ENCODE data around the gene XIST. TPM values are rescaled to one million over a fixed set of nuclear protein-coding genes. Genes with fewer than 3 reads are reported as not detected.

Gene XIST
- total and polyA plus RNA-seq, 10 of the 15 experiments (the other 5 are each of a cell fraction or from before 2014, with no cell fraction given) = 39.1 to 787 (median 91.3) TPM

DNA sequence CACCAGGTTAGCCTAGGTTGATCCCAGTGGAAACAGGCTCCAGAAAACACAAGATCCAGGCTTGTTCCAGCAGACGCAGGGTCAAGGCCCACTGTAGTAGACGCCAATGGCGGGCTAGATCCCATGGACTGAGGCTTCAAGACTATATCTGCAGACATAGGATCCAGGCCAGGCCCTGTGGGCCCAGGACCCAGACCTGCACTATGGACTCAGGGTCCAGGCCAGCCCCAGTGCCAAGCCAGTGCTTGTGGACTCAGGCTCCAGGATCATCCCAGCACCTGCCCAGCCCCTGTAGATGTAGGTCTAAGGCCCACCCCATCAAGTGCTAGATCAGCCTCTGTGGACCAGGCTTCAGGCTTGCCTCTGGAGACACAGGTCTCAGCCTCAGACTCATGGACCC, 11.3 kb upstream of the XIST start (continued):
- TF ChIP-seq, protein P1, sequence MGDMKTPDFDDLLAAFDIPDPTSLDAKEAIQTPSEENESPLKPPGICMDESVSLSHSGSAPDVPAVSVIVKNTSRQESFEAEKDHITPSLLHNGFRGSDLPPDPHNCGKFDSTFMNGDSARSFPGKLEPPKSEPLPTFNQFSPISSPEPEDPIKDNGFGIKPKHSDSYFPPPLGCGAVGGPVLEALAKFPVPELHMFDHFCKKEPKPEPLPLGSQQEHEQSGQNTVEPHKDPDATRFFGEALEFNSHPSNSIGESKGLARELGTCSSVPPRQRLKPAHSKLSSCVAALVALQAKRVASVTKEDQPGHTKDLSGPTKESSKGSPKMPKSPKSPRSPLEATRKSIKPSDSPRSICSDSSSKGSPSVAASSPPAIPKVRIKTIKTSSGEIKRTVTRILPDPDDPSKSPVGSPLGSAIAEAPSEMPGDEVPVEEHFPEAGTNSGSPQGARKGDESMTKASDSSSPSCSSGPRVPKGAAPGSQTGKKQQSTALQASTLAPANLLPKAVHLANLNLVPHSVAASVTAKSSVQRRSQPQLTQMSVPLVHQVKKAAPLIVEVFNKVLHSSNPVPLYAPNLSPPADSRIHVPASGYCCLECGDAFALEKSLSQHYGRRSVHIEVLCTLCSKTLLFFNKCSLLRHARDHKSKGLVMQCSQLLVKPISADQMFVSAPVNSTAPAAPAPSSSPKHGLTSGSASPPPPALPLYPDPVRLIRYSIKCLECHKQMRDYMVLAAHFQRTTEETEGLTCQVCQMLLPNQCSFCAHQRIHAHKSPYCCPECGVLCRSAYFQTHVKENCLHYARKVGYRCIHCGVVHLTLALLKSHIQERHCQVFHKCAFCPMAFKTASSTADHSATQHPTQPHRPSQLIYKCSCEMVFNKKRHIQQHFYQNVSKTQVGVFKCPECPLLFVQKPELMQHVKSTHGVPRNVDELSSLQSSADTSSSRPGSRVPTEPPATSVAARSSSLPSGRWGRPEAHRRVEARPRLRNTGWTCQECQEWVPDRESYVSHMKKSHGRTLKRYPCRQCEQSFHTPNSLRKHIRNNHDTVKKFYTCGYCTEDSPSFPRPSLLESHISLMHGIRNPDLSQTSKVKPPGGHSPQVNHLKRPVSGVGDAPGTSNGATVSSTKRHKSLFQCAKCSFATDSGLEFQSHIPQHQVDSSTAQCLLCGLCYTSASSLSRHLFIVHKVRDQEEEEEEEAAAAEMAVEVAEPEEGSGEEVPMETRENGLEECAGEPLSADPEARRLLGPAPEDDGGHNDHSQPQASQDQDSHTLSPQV (IDR thresholded peaks at IDR 0.05) = no peak
- TF ChIP-seq HDAC2 (IDR thresholded peaks at IDR 0.05) (no peak), CEBPB (IDR thresholded peaks at IDR 0.05; ENCODE audit: borderline replicate concordance in 1 of 2, low read depth in 2 of 2, low read length in 2 of 2) (no peak), SMC3 (IDR thresholded peaks at IDR 0.05; ENCODE audit: borderline replicate concordance, low read length) (no peak)

DNA sequence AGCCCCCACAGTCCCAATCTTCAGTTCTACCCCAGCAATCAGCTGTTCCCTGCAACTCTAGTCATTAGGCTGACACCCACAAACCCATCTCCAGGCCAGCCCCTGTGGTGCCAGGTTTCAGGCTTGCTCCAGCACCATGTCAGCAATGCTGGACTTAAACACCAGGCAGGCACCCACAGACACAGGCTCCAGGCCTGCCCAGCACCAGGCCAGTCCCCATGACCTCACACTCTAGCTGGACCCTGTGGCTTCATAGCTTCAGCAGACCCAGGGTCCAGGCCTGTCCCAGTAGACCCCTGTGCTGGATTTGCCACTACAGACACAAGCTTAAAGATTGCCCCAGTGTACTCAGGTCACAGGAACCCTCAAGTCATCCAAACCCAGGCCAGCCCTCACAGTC, 10.8 kb upstream of the XIST start:
- no peak for DNase-seq (ENCODE audit: low read depth, low spot score)
- no peak overlapping the region for H3K27ac ChIP-seq (ENCODE audit: control insufficient read depth, insufficient read depth)
- no peak overlapping the region for H3K9ac ChIP-seq (ENCODE audit: control insufficient read depth, insufficient read depth, low read length)
- no peaks in the 10 kb centered on the region for H3K27me3 ChIP-seq (replicated peaks in 1 of 2; ENCODE audit: control insufficient read depth in 2 of 2, insufficient read depth in 2 of 2, low read length in 1 of 2)
- H3K9me3 ChIP-seq (replicated peaks; ENCODE audit: control insufficient read depth, insufficient read depth, low read length) = no peaks in the 10 kb centered on the region
- no peaks in the 10 kb centered on the region for H3K79me2 ChIP-seq (ENCODE audit: control insufficient read depth, insufficient read depth, low read length)
- RAD21 ChIA-PET (ENCODE audit: unreplicated experiment) = interaction anchor here (1.2 kb wide), 1 partner anchor 271 kb away, joined by 3 read pairs; no protein-coding TSS in a partner anchor
- CTCF ChIA-PET = interaction anchor here (1.2 kb wide), 1 partner anchor 10 kb away, joined by 3 read pairs; no protein-coding TSS in a partner anchor
- no peak overlapping the region for H3K4me2 ChIP-seq (ENCODE audit: control insufficient read depth, insufficient read depth)
- H2AFZ ChIP-seq (ENCODE audit: control insufficient read depth, low read depth, low read length) = no peak overlapping the region
- SMC1A ChIA-PET (ENCODE audit: uncharacterized antibody, unreplicated experiment) = no interaction called here
- in situ Hi-C loops (cut with MboI) (no loop called here), intact Hi-C loops (cut with micrococcal nuclease; ENCODE audit: unreplicated experiment) (no loop called here)
- no peak for FAIRE-seq
- TF ChIP-seq ZNF274 (IDR thresholded peaks at IDR 0.05; ENCODE audit: insufficient read depth, insufficient read length) (no peak), STAT3 (IDR thresholded peaks at IDR 0.05; ENCODE audit: low read depth, low read length) (no peak), POLR2A (IDR thresholded peaks at IDR 0.05; ENCODE audit: low read depth, low read length) (no peak), CBX5 (IDR thresholded peaks at IDR 0.05; ENCODE audit: low read depth) (no peak), ZNF384 (IDR thresholded peaks at IDR 0.05; ENCODE audit: borderline replicate concordance, low read depth, low read length) (no peak), NFIC (IDR thresholded peaks at IDR 0.05; ENCODE audit: low read depth, low read length) (no peak), SMARCA5 (IDR thresholded peaks at IDR 0.05) (no peak), POLR2AphosphoS5 (IDR thresholded peaks at IDR 0.05; ENCODE audit: low read length) (no peak), POLR2AphosphoS2 (IDR thresholded peaks at IDR 0.05; ENCODE audit: low read depth, low read length) (no peak), CREM (IDR thresholded peaks at IDR 0.05; ENCODE audit: low read depth) (no peak), TBL1XR1 (IDR thresholded peaks at IDR 0.05; ENCODE audit: low read depth, low read length) (no peak), HDAC2 (IDR thresholded peaks at IDR 0.05) (no peak), CREB1 (IDR thresholded peaks at IDR 0.05; ENCODE audit: low read depth) (no peak), BHLHE40 (IDR thresholded peaks at IDR 0.05; ENCODE audit: borderline replicate concordance in 1 of 2, low read depth in 2 of 2, low read length in 1 of 2) (no peak), IKZF2 (IDR thresholded peaks at IDR 0.05) (no peak)
- TF ChIP-seq, protein P2, sequence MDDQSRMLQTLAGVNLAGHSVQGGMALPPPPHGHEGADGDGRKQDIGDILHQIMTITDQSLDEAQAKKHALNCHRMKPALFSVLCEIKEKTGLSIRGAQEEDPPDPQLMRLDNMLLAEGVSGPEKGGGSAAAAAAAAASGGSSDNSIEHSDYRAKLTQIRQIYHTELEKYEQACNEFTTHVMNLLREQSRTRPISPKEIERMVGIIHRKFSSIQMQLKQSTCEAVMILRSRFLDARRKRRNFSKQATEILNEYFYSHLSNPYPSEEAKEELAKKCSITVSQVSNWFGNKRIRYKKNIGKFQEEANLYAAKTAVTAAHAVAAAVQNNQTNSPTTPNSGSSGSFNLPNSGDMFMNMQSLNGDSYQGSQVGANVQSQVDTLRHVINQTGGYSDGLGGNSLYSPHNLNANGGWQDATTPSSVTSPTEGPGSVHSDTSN (IDR thresholded peaks at IDR 0.05; ENCODE audit: insufficient replicate concordance, low read depth, low read length) = no peak
- no peaks in the 10 kb centered on the region for H3K36me3 ChIP-seq (ENCODE audit: control insufficient read depth in 2 of 2, insufficient read depth in 2 of 2, low read length in 1 of 2)
- no peaks in the 10 kb centered on the region for H3K4me1 ChIP-seq (ENCODE audit: control insufficient read depth, insufficient read depth, low read length)
- no peak for ATAC-seq
- H3K4me3 ChIP-seq = no peak overlapping the region
- POLR2A ChIA-PET = no interaction called here
- BruUV-seq (replicated peaks) = no TSS peak
- no peaks in the 10 kb centered on the region for H4K20me1 ChIP-seq (ENCODE audit: control insufficient read depth, insufficient read depth)
